NCI-H2081 treated with DMSO at 0.1 percent for 48 hours (cell line): ENCODE measurements around the gene ASGR2.
"Not testable (repeated sequence)": the region's sequence is repeated elsewhere in the genome, so short reads cannot be mapped to it uniquely, and the experiment has no call there.

Source experiments
- DNase-seq: peaks from one replicate; lab custom pipeline; 2025; lab: John Stamatoyannopoulos, UW

The ASGR2 gene

GRCh38 chr17:7114241-7114874 is at the start of gene ASGR2:
Gene ASGR2, minus strand, starts transcription at chr17:7114822. Its CDS starts 582 bp downstream, at chr17:7114240.
- no peak for DNase-seq

GRCh38 chr17:7159571-7159970 is 44.9 kb upstream of the ASGR2 start:
- not testable (repeated sequence) for DNase-seq

GRCh38 chr17:7158424-7158823 is 43.8 kb upstream of the ASGR2 start:
- not testable (repeated sequence) for DNase-seq

- no peak for DNase-seq
These were observed 41.8 kb upstream of the ASGR2 start for GRCh38 chr17:7156342-7156940.

GRCh38 chr17:7147772-7148171 is 33.1 kb upstream of the ASGR2 start:
- no peak for DNase-seq

- no peak for DNase-seq
These were observed 31.5 kb upstream of the ASGR2 start for GRCh38 chr17:7146115-7146514.

- no peak for DNase-seq
These were observed 29.6 kb upstream of the ASGR2 start for GRCh38 chr17:7144213-7144612.

- no peak for DNase-seq
These were observed 27.2 kb upstream of the ASGR2 start for GRCh38 chr17:7141824-7142223.

GRCh38 chr17:7139400-7139799 is 24.8 kb upstream of the ASGR2 start:
- DNase-seq, result no peak

GRCh38 chr17:7138800-7139381 is 24.3 kb upstream of the ASGR2 start:
- DNase-seq, result no peak

GRCh38 chr17:7137171-7137943 is 22.7 kb upstream of the ASGR2 start:
- DNase-seq, result no peak

GRCh38 chr17:7136266-7136877 is 21.8 kb upstream of the ASGR2 start:
- no peak for DNase-seq

- DNase-seq, result no peak
These were observed 19.3 kb upstream of the ASGR2 start for GRCh38 chr17:7133916-7134315.

GRCh38 chr17:7133424-7133823 is 18.8 kb upstream of the ASGR2 start:
- DNase-seq, result no peak

GRCh38 chr17:7132511-7133094 is 18.0 kb upstream of the ASGR2 start:
- no peak for DNase-seq

GRCh38 chr17:7131423-7131791 is 16.8 kb upstream of the ASGR2 start:
- no peak for DNase-seq

- no peak for DNase-seq
These were observed 16.2 kb upstream of the ASGR2 start for GRCh38 chr17:7130621-7131422.

GRCh38 chr17:7129311-7129710 is 14.7 kb upstream of the ASGR2 start:
- no peak for DNase-seq

- DNase-seq, result no peak
These were observed 13.5 kb upstream of the ASGR2 start for GRCh38 chr17:7128160-7128559.

- not testable (repeated sequence) for DNase-seq
These were observed 12.9 kb upstream of the ASGR2 start for GRCh38 chr17:7127501-7127900.

- DNase-seq, result not testable (repeated sequence)
These were observed 11.8 kb upstream of the ASGR2 start for GRCh38 chr17:7126386-7126785.
